ENCODE results near the gene FGFBP1.

FGFBP1 gene

DNA sequence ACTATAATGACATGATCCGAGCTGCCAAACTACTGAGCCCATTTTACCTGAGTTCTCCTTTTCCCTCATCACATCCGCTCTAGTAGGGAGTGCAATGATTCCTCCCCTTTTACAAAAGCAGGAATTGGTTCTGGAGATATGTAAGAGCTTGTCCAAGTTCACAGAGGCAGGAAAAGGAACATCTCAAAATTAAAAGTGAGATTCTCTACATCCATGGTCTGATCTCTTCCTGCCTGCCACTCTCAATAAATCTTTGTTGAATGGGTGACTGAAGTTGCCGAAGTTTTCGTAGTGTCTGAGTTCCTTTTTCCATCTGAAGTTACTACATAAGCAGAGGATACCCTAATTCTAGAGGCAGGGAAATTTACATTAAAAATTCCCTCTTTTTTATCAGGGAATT is at the start of gene FGFBP1:
TSS of gene FGFBP1 (minus strand) at position 101 of the 400 bp plus-strand sequence. CDS start 2,108 bp downstream, outside the sequence.
- no peak for DNase-seq (ENCODE audit: low spot score)

GRCh38 chr4:15988222-15988621 is 49.7 kb upstream of the FGFBP1 start:
- no peak for DNase-seq (ENCODE audit: low spot score)

DNA sequence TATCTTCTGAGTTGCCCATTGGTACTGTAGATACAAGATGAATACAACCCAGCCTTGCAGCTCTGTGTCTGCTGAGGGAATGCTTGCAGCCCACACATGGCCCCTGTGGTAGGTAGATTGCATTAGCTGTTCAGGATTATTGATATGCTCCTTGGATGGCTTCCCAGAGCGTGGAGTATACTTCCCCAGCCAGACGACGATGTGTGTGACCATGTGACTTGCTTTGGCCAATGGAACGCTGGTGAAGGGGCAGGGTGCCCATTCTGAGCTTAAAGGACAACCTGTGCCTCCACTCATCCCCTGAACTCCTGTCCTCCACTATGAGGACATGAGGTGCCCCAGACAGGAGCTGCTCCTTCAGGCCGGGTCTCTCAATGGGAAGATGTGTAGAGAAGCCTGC is 48.4 kb upstream of the FGFBP1 start:
- no peak for DNase-seq (ENCODE audit: low spot score)

DNA sequence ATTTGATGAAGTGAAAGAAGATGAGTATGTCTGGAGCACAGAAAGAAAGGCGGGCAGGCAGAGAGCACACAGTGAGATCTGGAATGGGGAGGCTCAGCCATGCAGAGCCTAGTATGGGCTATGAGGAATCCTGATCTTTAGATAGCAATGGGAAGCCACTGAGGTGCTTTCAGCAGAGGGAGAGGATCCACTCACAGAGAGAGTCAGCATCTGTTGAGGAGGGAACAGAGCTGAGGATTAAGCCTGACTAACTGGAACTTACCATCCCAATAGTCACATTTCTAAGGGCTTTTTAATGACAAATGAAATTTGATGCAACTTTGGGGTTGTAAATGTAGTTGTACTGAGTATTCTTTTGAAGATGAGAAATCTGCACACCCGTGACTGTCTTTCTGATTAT is 45.1 kb upstream of the FGFBP1 start:
- no peak for DNase-seq (ENCODE audit: low spot score)

GRCh38 chr4:15982842-15983524 is 44.4 kb upstream of the FGFBP1 start:
- DNase-seq (ENCODE audit: low spot score), result no peak

- DNase-seq (ENCODE audit: low spot score), result no peak
Measured at GRCh38 chr4:15976456-15977447, 38.2 kb upstream of the FGFBP1 start.

DNA sequence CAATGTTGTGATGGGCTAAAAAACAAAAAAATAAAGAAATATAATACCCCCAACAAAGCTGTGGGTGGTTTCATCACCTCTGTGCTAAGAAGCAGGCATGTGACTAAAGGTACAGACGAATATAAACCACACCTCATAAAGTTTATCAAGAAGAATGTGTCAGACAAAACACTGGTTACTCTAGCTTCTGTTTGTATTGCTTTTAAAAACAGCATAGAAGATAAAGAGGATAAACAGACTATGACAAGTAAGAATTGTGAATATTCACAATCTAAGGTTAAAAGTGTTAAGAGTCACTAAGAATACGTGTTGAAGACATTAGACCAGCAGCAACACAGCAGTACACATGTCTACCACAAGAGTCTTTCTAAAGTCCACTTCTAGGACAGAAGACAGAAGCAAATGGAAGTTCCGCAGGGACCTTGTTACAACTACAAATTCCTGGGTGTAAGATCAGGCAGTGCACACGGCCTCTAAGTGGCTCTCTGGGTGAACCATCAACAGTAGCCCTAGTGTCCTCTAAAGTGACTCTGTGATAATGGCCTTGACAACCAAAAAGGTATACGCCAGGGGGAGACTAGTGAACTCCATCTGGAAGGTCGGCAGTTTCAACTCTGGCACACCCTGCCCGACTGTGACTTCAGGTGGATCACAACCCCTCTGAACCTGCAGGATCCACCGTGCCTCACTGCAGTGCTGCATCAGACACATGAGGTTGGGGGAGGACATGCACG is 32.7 kb upstream of the FGFBP1 start:
- DNase-seq (ENCODE audit: low spot score), result no peak

- DNase-seq (ENCODE audit: low spot score), result no peak
Measured at GRCh38 chr4:15968551-15969300, 30.2 kb upstream of the FGFBP1 start.

- no peak for DNase-seq (ENCODE audit: low spot score)
Measured at GRCh38 chr4:15965325-15965724, 26.8 kb upstream of the FGFBP1 start.

DNA sequence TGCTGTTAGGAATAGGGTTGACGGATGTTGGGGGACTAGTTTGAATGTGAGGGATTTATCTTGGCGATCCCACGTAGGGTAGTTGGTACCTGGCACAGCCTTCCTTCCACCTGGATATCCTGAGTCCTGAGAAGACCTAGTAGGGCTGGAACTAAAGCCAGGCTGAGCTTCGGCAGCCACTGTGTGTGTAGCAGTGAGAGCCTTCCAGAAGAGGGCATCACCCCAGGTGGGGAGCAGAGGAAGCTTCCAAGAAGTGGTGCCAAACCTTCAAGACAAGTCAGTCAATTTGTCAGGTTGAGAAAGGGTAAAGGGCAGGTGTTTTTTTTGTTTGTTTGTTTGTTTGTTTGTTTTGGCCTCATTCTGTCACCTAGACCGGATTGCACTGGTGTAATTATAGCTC is 25.6 kb upstream of the FGFBP1 start:
- no peak for DNase-seq (ENCODE audit: low spot score)

GRCh38 chr4:15963576-15963975 is 25.0 kb upstream of the FGFBP1 start:
- DNase-seq (ENCODE audit: low spot score), result no peak

DNA sequence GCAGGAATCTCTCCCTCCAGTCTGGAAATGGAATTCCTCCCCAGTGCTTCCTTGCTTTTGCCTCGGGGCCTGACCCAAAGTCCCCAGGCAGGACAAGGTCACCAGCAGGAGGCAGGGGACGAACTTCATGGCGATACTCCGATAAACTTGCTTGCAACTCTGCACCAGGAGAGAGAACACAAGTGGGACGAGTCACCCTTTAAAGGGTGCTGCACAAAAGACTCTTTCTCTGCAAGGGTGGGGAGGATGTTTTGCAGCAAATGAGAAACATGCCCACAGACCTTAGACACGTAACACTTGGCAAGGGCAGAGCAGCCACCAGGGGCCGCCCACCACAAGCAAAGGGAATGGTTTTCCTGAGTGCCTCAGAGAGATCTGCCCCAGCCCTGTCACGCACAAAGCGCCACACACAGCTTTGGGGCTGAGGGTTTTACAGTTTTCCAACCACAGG is 24.5 kb upstream of the FGFBP1 start, which contains the start of gene FGFBP2:
TSS of gene FGFBP2 (minus strand) at position 175 of the 451 bp plus-strand sequence. CDS start at position 129, 46 bp downstream.
- DNase-seq (ENCODE audit: low spot score), result peak; percentile 41

GRCh38 chr4:15961781-15962510 is 23.4 kb upstream of the FGFBP1 start:
- DNase-seq (ENCODE audit: low spot score), result peak; percentile 3

- no peak for DNase-seq (ENCODE audit: low spot score)
Measured at GRCh38 chr4:15958562-15958961, 20.0 kb upstream of the FGFBP1 start.

DNA sequence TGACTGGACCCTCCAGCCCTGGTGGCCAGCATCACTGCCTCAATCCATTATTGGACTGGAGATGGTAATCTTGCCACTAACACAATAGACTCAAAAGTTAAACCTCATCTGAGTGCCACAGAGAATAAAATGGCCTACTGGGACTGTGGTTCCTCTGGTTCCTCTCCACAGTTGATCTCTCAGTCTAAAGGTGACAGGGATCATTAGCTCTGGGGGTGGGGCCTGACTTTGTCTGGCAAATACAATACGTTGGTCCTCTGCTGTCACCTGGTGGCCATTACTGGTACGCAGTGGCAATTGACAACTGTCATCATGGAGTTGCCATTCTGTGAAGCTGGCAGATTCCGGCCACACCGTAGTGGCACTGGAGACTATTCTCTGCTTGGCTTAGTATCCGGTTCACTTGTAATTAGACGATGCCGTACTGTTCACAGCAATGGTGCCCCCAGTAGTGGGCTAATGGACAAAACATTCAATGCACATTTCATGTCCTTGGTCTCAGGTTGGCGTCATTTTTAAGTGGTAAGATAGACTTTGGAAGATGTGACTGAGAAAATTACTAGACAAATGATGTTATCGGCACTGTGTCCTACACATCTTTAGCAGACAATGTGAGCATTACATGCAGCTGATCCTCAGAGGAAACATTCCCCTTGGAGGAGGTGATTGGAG is 17.8 kb upstream of the FGFBP1 start:
- DNase-seq (ENCODE audit: low spot score), result peak; percentile 53

DNA sequence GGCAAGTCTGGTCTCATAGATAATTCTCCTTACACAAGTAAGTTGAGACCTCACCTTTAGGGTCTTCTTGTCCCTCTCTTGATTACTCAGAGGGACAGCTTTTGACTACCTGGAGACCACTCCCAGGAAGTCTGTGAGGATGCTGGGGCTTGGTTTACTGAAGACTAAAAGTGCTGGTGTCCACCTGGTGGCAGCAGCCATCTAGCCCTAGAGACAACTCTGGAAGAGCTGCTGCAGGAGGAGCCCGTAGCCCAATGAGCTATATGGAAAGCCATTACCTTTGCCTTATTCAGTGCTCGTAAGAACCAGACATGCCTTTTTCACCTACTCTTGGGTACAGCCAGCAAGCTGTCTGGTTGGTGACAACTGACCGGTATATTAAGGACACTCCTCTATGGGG is 17.1 kb upstream of the FGFBP1 start:
- no peak for DNase-seq (ENCODE audit: low spot score)

GRCh38 chr4:15953625-15954024 is 15.1 kb upstream of the FGFBP1 start:
- DNase-seq (ENCODE audit: low spot score), result no peak

- DNase-seq (ENCODE audit: low spot score), result no peak
Measured at GRCh38 chr4:15951781-15952180, 13.2 kb upstream of the FGFBP1 start.

- DNase-seq (ENCODE audit: low spot score), result no peak
Measured at GRCh38 chr4:15948826-15949225, 10.3 kb upstream of the FGFBP1 start.

- no peak for DNase-seq (ENCODE audit: low spot score)
Measured at GRCh38 chr4:15947684-15948083, 9.1 kb upstream of the FGFBP1 start.

Measured in CD4-positive, alpha-beta T cell treated with Interleukin-6 at 100 ng/mL for 8 hours (primary cell).